Activated CD4-positive, alpha-beta T cell treated with anti-CD3 and anti-CD28 coated beads for 36 hours (primary cell): ENCODE measurements around the gene ZKSCAN2. TPM values are rescaled to one million over a fixed set of nuclear protein-coding genes. Genes with fewer than 3 reads are reported as not detected.
A peak's percentile ranks its signal among the peaks of the same experiment; 100 is the strongest.

Experiments used
- ATAC-seq: fragments of 200-7000 bp; cut with Tn5 transposase; one replicate; pipeline ENCODE4 v1.10.0; 2021; ENCODE audit warnings: mild to moderate bottlenecking, moderate library complexity
- CTCF ChIA-PET: fragments of 350-600 bp; sonication (Branson Sonifier 250); formaldehyde crosslinking; loops from one replicate; lab custom pipeline; 2021; ENCODE audit warnings: antibody characterized with exemption; lab: Charles Lee
- POLR2A ChIA-PET: fragments of 350-600 bp; sonication (Branson Sonifier 250); formaldehyde crosslinking; loops from one replicate; lab custom pipeline; 2021; ENCODE audit warnings: antibody characterized with exemption, inconsistent platforms; lab: Charles Lee
- DNase-seq: peaks from one replicate; pipeline ENCODE4 v3.0.0-alpha.2; 2020
- H3K27ac Mint-ChIP-seq: one replicate; pipeline ENCODE4 v1.8.0; 2021; ENCODE audit warnings: mixed read lengths
- H3K27me3 Mint-ChIP-seq: one replicate; pipeline ENCODE4 v1.8.0; 2021; ENCODE audit warnings: mixed read lengths
- H3K36me3 Mint-ChIP-seq: one replicate; pipeline ENCODE4 v1.8.0; 2021; ENCODE audit warnings: low read depth, mixed read lengths
- H3K4me1 Mint-ChIP-seq: one replicate; pipeline ENCODE4 v1.8.0; 2021; ENCODE audit warnings: mixed read lengths
- H3K4me3 Mint-ChIP-seq: one replicate; pipeline ENCODE4 v1.8.0; 2021; ENCODE audit warnings: mild to moderate bottlenecking, moderate library complexity, mixed read lengths
- H3K9me3 Mint-ChIP-seq: one replicate; pipeline ENCODE4 v1.8.0; 2021; ENCODE audit warnings: low read depth, mixed read lengths
- intact Hi-C, 2 experiments: fragments of 100-400 bp; cut with DNase I in 1 of 2; cut with micrococcal nuclease in 1 of 2; formaldehyde crosslinking; loops; one replicate each; pipeline versions ENCODE4 v1.14.2 to v1.15.1; 2022 to 2024; cut with DNase I, micrococcal nuclease
- total RNA-seq, 2 experiments: library from RNA; stranded (reverse); gene quantifications; one replicate each; pipeline ENCODE4 v1.2.3, GENCODE V29; 2021

ZKSCAN2 gene
- total RNA-seq = 1 to 10 TPM; 5.5 to 5.6 TPM

DNA sequence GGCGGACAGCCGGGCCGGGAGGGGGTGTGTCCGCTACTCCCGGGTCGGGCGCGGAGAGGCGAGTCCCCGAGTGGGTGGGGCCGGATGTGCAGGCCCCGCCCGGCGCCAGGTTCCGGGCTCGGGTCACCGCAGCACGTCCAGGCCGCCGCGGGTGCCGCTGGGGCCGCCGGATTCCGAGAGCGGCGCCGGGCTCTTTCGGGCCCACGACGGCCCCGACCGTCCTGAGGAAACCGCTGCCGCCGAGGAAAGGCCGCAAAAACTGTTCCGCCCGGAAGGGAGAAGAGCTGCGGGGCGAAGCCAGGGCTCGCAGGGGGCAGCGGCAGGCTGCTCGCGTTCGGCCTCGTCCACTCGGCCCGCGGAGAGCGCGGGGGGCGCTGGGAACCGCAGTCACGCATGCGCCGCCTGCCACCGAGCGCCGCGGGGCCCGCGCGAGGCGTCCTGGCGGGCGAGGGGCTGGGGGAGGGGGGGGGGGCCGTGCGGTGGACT is at the start of gene ZKSCAN2:
TSS of gene ZKSCAN2 (minus strand) at position 376 of the 486 bp plus-strand sequence. CDS start 718 bp downstream, outside the sequence.
- intact Hi-C loops = loop anchor here in 1 of 2 experiments (1.0 to 5.0 kb wide), 8 partner anchors 24 to 1945 kb away; partner anchors contain the start of genes KDM8, LCMT1, RBBP6 and TNRC6A
- Mint-ChIP-seq H3K36me3 (peaks cover 30% of the 10 kb centered on the region), H3K4me1 (peaks cover 59% of the 10 kb centered on the region), H3K27me3 (no peaks in the 10 kb centered on the region), H3K4me3 (peak within 1 kb of the TSS; percentile 93), H3K27ac (peak within 1 kb of the TSS; percentile 98), H3K9me3 (no peaks in the 10 kb centered on the region)
- ATAC-seq (peak; percentile 82), DNase-seq (peak; percentile 92)
- POLR2A ChIA-PET = interaction anchor here (0.7 kb wide), 1 partner anchor 585 kb away, joined by 3 read pairs; no protein-coding TSS in a partner anchor
- CTCF ChIA-PET = interaction anchor here (0.7 to 1.2 kb wide), 2 partner anchors 14 to 19 kb away, joined by 3 read pairs; no protein-coding TSS in a partner anchor

DNA sequence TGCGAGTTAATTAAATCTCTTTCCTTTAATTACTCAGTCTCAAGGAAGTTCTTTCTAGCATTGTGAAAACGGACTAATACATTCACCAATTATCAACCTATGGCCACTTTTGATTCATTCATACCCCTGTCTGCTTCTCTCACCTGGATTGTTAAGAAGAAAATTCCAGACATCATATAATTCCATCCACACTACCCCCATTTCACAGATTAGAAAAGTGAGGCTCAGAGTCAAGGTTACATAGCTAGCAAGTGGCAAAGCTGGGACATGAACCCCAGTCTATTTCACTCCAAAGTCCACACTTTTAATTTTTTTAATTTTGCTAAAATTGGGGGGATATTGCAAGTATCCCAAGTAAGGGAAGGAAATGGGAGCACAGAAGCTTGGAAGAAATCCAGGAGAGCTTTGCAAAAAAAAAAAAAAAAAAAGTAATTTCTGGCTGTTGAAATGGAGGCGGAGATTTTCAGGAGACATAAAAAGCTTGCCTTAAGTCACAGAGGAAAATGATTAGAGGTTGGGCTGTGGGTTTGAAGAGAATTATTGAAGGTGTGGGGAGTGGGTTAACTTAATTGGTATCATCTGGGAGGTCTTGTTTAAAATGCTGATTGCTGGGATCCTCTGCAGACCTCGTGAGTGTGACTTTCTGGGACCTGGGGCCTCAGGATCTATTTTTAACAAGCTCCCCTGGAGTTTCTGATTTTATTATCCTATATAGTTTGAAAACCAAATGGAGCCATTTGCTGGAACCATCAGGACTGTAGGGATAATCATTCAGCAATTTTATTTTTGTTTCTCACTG is 42.3 kb upstream of the ZKSCAN2 start:
- Mint-ChIP-seq H3K9me3 (no peaks in the 10 kb centered on the region), H3K36me3 (no peaks in the 10 kb centered on the region), H3K27me3 (no peaks in the 10 kb centered on the region), H3K4me1 (peaks cover 8% of the 10 kb centered on the region), H3K4me3 (no peak overlapping the region), H3K27ac (no peak overlapping the region)
- ChIA-PET POLR2A (no interaction called here), CTCF (interaction anchor here (0.6 kb wide), 1 partner anchor 168 kb away, joined by 3 read pairs; no protein-coding TSS in a partner anchor)
- no peak for ATAC-seq
- no peak for DNase-seq
- intact Hi-C loops = no loop called here

DNA sequence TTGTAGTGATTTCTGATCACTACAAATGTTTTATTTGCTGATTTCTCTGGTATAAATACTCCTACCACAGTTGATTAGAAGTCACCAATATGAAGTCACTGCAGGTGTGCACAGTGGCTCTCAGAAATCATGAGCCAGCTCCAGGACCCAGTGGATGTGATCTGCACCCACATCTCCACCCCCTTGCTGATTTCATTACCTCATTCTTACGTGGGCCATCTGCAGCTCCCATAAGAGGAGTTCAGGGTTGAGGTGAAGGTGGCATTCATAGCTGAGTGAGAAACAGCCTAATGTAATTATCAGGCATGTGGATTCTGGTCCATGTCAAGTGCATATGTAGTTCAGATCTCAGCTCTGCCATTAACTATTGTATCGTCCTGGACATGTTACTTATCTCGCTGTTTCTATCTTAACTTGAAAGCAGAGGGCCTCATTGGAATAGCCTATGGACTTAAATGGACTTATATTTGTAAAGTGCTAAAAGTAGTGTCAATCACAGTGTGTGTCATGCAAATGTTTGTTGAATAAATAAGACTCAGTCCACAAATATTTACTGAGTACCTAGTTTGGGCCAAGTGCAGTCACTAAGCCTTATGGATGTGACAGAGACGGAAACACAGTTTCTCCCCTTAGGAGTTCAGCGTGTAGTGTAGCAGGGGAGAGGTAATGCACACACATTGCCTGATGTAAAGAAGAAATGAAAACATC is 40.7 kb upstream of the ZKSCAN2 start:
- ChIA-PET POLR2A (no interaction called here), CTCF (interaction anchor here (1.0 to 1.2 kb wide), 2 partner anchors 8 to 22 kb away, joined by 3 to 4 read pairs; no protein-coding TSS in a partner anchor)
- no peaks in the 10 kb centered on the region for H3K9me3 Mint-ChIP-seq
- no peak for DNase-seq
- H3K36me3 Mint-ChIP-seq = no peaks in the 10 kb centered on the region
- H3K27me3 Mint-ChIP-seq = no peaks in the 10 kb centered on the region
- no peak overlapping the region for H3K27ac Mint-ChIP-seq
- H3K4me3 Mint-ChIP-seq = no peak overlapping the region
- peaks cover 8% of the 10 kb centered on the region for H3K4me1 Mint-ChIP-seq
- intact Hi-C loops = no loop called here
- no peak for ATAC-seq

- Mint-ChIP-seq H3K27me3 (no peaks in the 10 kb centered on the region), H3K4me3 (no peak overlapping the region), H3K9me3 (no peaks in the 10 kb centered on the region), H3K27ac (no peak overlapping the region), H3K36me3 (no peaks in the 10 kb centered on the region), H3K4me1 (peaks cover 8% of the 10 kb centered on the region)
- DNase-seq = no peak
- ChIA-PET CTCF (interaction anchor here (0.6 to 0.7 kb wide), 2 partner anchors 72 to 477 kb away, joined by 3 to 5 read pairs; no protein-coding TSS in a partner anchor), POLR2A (no interaction called here)
- peak; percentile 51 for ATAC-seq
- intact Hi-C loops = no loop called here
These were observed 39.6 kb upstream of the ZKSCAN2 start for GRCh38 chr16:25297151-25297787.

GRCh38 chr16:25291580-25291979 is 33.9 kb upstream of the ZKSCAN2 start:
- no peak overlapping the region for H3K27ac Mint-ChIP-seq
- H3K27me3 Mint-ChIP-seq = no peaks in the 10 kb centered on the region

DNA sequence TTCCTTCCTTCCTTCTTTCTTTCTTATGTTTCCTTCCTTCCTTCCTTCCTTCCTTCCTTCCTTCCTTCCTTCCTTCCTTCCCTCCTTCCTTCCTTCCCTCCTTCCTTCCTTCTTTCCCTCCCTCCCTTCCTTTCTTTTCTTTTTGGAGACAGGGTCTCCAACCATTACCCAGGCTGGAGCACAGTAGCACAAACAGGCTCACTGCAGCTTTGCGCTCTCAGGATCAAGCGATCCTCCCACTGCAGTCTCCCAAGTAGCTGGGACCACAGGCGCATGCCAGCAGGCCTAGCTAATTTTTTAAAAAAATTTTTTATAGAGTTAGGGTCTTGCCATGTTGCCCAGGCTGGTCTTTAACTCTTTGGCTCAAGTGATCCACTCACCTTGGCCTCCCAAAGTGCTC is 31.8 kb upstream of the ZKSCAN2 start:
- ChIA-PET CTCF (interaction anchor here (0.6 kb wide), 1 partner anchor 76 kb away, joined by 4 read pairs; no protein-coding TSS in a partner anchor), POLR2A (no interaction called here)
- intact Hi-C loops = no loop called here
- Mint-ChIP-seq H3K27ac (no peak overlapping the region), H3K9me3 (peaks cover 3% of the 10 kb centered on the region), H3K27me3 (no peaks in the 10 kb centered on the region), H3K4me3 (no peak overlapping the region), H3K4me1 (no peaks in the 10 kb centered on the region), H3K36me3 (no peaks in the 10 kb centered on the region)
- DNase-seq (no peak), ATAC-seq (no peak)

More at GRCh38 chr16:25291580-25291979, 33.9 kb upstream of the ZKSCAN2 start:
- H3K36me3 Mint-ChIP-seq = no peaks in the 10 kb centered on the region
- intact Hi-C loops = no loop called here
- ATAC-seq = no peak
- POLR2A ChIA-PET = no interaction called here
- H3K9me3 Mint-ChIP-seq = no peaks in the 10 kb centered on the region
- H3K4me3 Mint-ChIP-seq = no peak overlapping the region
- no peaks in the 10 kb centered on the region for H3K4me1 Mint-ChIP-seq
- no peak for DNase-seq
- CTCF ChIA-PET = interaction anchor here (0.8 kb wide), 1 partner anchor 14 kb away, joined by 4 read pairs; no protein-coding TSS in a partner anchor

DNA sequence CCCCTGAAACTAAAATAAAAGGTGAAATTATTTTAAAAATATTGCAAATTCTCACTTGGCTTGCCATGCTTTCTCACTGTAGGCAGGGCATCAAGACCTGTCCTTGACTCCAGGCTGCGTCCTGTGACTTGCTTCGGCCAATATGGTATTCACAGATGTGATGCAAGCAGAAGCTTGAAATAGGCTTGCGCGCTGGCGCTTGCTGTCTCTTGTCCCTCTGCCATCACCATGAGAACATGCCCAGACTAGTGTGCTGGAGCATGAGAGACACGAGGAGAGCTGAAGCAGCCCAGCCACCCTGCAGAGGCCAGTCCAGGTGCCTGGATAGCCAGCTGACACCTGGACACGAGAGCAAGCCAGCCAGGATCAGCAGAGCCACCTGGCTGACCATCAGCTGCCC is 21.8 kb upstream of the ZKSCAN2 start:
- Mint-ChIP-seq H3K9me3 (peaks cover 7% of the 10 kb centered on the region), H3K27me3 (peaks cover 2% of the 10 kb centered on the region), H3K4me1 (no peaks in the 10 kb centered on the region), H3K36me3 (no peaks in the 10 kb centered on the region), H3K4me3 (no peak overlapping the region), H3K27ac (no peak overlapping the region)
- no peak for ATAC-seq
- intact Hi-C loops = no loop called here
- DNase-seq = no peak
- ChIA-PET CTCF (no interaction called here), POLR2A (no interaction called here)

- CTCF ChIA-PET = no interaction called here
- ATAC-seq = no peak
These were observed 13.8 kb upstream of the ZKSCAN2 start for GRCh38 chr16:25271421-25271820.

DNA sequence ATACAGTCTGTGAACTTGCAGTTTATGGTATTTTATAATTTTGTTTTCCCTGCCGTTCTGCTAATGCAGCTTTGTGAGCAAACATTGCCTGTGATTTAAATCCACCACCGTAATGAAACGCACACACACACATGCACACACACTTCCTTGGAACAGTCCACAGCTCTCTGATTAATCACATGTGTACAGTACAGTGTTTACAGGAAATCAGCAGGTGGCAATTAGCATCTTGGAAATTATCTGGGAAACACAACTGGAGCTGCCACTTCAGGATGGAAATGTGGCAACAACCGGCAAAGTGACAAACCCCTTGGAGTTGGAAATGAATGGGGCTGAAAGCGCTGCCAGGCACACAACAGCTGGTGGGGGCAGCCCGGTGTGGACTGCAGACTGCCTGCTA is 12.9 kb upstream of the ZKSCAN2 start:
- peaks cover 3% of the 10 kb centered on the region for H3K4me1 Mint-ChIP-seq
- ChIA-PET CTCF (interaction anchor here (0.5 to 1.3 kb wide), 2 partner anchors 9 to 482 kb away, joined by 4 to 8 read pairs; no protein-coding TSS in a partner anchor), POLR2A (no interaction called here)
- peaks cover 16% of the 10 kb centered on the region for H3K36me3 Mint-ChIP-seq
- H3K27me3 Mint-ChIP-seq = no peaks in the 10 kb centered on the region
- no peak for ATAC-seq
- no peaks in the 10 kb centered on the region for H3K9me3 Mint-ChIP-seq
- no peak overlapping the region for H3K27ac Mint-ChIP-seq
- intact Hi-C loops = no loop called here
- no peak overlapping the region for H3K4me3 Mint-ChIP-seq
- no peak for DNase-seq

More at GRCh38 chr16:25271421-25271820, 13.8 kb upstream of the ZKSCAN2 start:
- POLR2A ChIA-PET = no interaction called here
- Mint-ChIP-seq H3K4me1 (peaks cover 3% of the 10 kb centered on the region), H3K4me3 (no peak overlapping the region), H3K27me3 (no peaks in the 10 kb centered on the region), H3K9me3 (no peaks in the 10 kb centered on the region), H3K36me3 (peaks cover 9% of the 10 kb centered on the region), H3K27ac (no peak overlapping the region)
- intact Hi-C loops = no loop called here
- no peak for DNase-seq

GRCh38 chr16:25269879-25270278 is 12.2 kb upstream of the ZKSCAN2 start:
- no peak overlapping the region for H3K27ac Mint-ChIP-seq
- CTCF ChIA-PET = interaction anchor here (0.8 to 1.3 kb wide), 2 partner anchors 9 to 10 kb away, joined by 3 to 8 read pairs; no protein-coding TSS in a partner anchor
- intact Hi-C loops = loop anchor here in 1 of 2 experiments (5.0 kb wide), 1 partner anchor 38 kb away; no protein-coding TSS in a partner anchor
- POLR2A ChIA-PET = no interaction called here
- H3K27me3 Mint-ChIP-seq = no peaks in the 10 kb centered on the region
- H3K4me1 Mint-ChIP-seq = peaks cover 3% of the 10 kb centered on the region
- no peaks in the 10 kb centered on the region for H3K9me3 Mint-ChIP-seq
- ATAC-seq = no peak
- no peak for DNase-seq
- peaks cover 20% of the 10 kb centered on the region for H3K36me3 Mint-ChIP-seq
- no peak overlapping the region for H3K4me3 Mint-ChIP-seq
